Measurements from ENCODE around the gene NAT8L. TPM values are rescaled to one million over a fixed set of nuclear protein-coding genes. Genes with fewer than 3 reads are reported as not detected.

NAT8L gene
- total RNA-seq, 1 experiment from 2014 or later = 5.5 TPM

DNA sequence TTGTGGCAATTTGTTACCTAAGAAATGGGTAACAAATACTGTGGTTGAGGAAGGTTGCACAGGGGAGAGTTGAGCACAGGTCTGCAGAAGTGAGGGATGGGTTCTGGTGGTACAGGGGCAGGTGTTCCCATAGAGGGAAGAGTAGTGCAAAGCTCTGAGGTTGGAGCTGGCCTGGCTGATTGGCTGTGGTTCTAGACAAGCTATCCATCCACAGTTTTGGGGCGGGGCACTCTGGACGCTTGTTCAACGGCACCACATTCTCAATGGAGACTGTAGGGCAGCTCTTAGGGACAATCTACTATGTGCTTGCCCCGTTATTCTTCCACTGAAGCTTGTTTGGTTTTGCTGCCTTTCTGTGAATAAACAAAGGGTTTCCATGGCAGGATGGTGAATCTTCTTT lies 35.4 kb downstream of the NAT8L start:
- no peak for DNase-seq (ENCODE audit: low spot score)

DNA sequence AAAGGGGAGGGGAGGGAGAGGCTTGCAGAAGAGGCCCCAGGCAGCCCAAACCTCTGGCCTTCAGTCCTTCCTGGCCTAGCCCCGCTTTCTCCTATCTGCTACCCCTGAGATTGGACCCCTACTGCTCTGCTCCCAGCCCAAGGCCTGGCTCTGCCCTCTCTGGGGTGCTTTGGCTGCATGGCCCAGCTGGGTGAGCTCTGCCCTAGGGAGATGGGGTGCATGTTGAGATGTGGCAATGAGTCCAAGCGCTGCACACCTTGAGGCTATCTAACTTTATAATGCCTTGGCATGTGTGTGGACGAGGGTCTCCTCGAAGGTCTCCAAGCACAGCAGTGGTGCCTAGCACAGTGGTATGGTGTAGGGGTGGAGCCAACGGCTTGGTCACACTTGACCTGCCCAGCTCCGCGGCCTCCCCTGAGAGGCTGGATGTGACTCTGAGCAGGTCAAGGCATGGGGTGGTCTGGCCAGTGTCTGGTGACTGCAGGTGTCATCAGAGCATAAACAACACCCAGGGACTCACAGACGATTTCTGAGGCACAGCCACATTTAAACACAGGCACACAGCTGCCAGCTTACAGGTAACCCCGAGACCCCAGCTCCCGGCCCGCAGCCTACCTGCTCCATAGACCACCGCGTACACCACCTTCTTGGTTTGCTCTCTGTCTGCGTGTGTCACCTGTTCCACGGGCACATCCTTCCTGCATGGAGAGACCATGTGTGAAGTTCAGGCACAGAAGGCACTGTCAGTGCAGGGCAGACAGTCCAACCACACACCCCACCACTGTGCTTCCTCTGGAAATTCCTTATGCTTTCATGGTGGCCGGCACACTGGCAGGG lies 36.3 kb downstream of the NAT8L start:
- DNase-seq (ENCODE audit: low spot score) = no peak

- DNase-seq (ENCODE audit: low spot score) = peak; percentile 18
Measured at GRCh38 chr4:2096073-2096609, 37.0 kb downstream of the NAT8L start.

DNA sequence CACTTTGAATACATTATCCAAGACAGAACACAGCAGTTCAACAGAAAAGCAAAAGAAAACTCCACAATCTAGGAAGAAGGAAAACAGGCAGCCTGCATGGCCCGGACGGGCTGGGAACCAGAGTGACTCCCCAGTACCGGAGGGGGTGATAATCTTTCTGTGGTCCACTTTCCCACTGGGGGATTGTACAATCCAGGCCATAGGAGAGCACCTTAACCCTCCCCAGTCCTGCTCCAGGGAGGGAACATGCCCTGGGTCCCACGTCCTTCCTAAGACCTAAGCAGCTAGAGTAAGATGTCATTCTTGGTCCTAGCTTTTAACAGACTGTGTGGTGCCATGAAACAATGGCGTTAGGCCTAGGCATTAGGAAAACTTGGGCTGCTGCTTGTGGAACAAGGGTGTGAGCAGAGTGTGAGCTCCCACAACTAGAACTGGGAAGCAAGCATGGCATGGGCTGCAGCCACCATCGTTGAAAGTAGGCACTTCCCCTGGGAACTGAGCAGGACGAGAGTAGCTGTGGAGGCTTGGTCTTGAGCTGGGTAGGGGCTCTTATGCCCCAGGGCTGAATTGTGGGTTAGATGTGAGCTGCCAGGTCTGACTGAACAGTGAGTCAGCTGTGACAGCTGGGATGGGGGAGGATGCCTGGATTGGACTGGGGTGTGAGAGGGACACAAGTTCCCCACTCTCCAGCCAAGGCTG lies 42.4 kb downstream of the NAT8L start:
- no peak for DNase-seq (ENCODE audit: low spot score)

GRCh38 chr4:2102045-2102883 lies 43.1 kb downstream of the NAT8L start:
- no peak for DNase-seq (ENCODE audit: low spot score)

DNA sequence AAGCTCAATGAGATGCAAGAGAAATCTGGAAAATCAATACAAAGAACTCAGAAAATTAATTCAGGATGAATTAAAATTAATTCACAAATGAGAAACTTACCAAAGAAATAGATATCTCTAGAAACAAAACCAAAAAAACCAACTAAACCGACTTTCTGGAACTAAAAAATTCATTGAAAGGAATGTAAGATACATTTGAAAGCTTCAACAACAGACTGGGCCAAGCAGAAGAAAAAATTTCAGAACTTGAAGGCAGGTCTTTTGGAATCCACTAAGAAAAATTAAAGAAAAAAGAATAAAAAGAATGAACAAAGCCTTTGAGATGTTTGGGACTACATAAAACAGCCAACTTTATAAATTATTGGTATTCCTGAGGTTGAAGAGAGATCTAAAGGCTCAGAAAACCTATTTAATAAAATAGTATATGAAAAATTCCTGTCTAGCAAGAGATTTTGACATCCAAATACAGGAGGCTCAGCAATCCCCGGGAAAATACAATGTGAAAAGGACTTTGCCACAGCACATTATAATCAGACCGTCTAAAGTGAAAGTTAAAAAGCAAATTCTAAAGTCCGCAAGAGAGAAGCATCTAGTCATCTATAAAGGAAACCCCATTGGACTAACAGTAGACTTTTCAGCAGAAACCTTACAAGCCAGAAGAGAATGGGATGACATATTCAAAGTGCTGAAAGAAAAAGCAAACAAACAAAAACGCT lies 44.2 kb downstream of the NAT8L start:
- no peak for DNase-seq (ENCODE audit: low spot score)

- DNase-seq (ENCODE audit: low spot score) = no peak
Measured at GRCh38 chr4:2103843-2104547, 44.9 kb downstream of the NAT8L start.

DNA sequence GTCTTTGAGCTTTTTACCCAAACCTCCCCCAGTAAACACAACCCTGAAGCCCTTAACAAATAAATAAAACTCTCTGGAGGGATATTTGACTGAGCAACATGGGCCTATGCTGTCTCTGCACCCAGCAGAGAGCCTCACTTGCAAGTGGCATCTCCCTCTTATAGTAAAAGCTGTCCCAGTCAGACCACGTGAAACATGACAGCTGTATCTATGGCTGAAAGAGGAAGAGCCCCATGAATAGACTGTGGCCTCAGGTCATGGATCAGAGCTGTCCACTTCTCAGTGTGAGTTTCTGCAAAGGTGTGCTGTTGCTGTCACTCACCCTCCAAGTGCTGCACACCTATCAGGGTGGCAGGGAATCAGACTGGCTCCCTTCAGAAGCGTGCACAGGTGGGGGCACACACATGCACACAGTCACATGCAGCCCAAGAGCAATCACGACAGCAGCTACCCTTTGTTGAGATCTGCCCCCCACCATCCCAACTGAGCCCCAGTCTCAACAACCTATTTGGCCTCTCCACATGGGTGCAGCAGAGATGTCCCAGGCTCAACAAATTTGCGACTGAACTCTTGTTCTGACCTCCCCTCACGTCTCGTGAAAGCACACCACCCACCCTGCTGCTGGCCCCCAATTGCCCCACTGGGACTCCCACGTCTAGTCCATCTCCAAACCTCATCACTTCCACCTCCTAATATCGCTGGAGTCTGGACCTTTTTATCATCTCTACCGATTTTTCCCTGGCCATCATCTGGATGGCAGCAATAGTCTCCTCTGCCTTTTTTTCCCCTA lies 45.6 kb downstream of the NAT8L start:
- no peak for DNase-seq (ENCODE audit: low spot score)

GRCh38 chr4:2105559-2105958 lies 46.4 kb downstream of the NAT8L start:
- DNase-seq (ENCODE audit: low spot score) = peak; percentile 6

GRCh38 chr4:2116687-2117400 lies 57.7 kb downstream of the NAT8L start:
- DNase-seq (ENCODE audit: low spot score) = no peak

Other genes starting within 250 kb of the NAT8L start
- 48.3 and 55.6 TPM in 2 replicates for gene LETM1, start 203.2 kb upstream of the NAT8L start, total RNA-seq (2014; rRNA removed; shearing (Covaris generic))
- gene NSD2, start 187.9 kb upstream of the NAT8L start, total RNA-seq (2014; rRNA removed; shearing (Covaris generic)) = 63.5 and 70.0 TPM in 2 replicates
- 18.1 and 20.5 TPM in 2 replicates for gene NELFA, start 50.4 kb upstream of the NAT8L start, total RNA-seq (2014; rRNA removed; shearing (Covaris generic))
- 19.9 and 60.5 TPM in 2 replicates for gene HAUS3, start 182.8 kb downstream of the NAT8L start, total RNA-seq (2014; rRNA removed; shearing (Covaris generic))
- gene POLN, start 182.8 kb downstream of the NAT8L start, total RNA-seq (2014; rRNA removed; shearing (Covaris generic)) = 0.24 and 0.62 TPM in 2 replicates
- gene MXD4, start 202.8 kb downstream of the NAT8L start, total RNA-seq (2014; rRNA removed; shearing (Covaris generic)) = 14.6 and 18.4 TPM in 2 replicates